SK-N-SH treated with all-trans-retinoic acid at 6 μM for 48 hours (cell line): ENCODE measurements around the gene CHRNA3.

ENCODE experiments used
- ATAC-seq: fragments of 200-7000 bp; cut with Tn5 transposase; 3 replicates; pipeline ENCODE4 v1.9.1; 2020; ENCODE audit warnings: mild to moderate bottlenecking, moderate library complexity
- ARNTL ChIP-seq: fragments of 450-650 bp; formaldehyde crosslinking; IDR thresholded peaks from 2 replicates; pipeline ENCODE4 v1.5.0; 2020; ENCODE audit warnings: low read depth, mild to moderate bottlenecking, moderate library complexity, borderline replicate concordance
- BACH2 ChIP-seq: fragments of 250-450 bp; sonication (Bioruptor Pico); IDR thresholded peaks from 2 replicates; pipeline ENCODE4 v1.9.0; 2021; ENCODE audit warnings: mild to moderate bottlenecking, borderline replicate concordance
- CREB5 ChIP-seq: fragments of 250-450 bp; sonication (Bioruptor Pico); IDR thresholded peaks from 2 replicates; pipeline ENCODE4 v1.5.1; 2020; ENCODE audit warnings: low read depth, mild to moderate bottlenecking, moderate library complexity
- CSDC2 ChIP-seq: fragments of 250-450 bp; sonication (Bioruptor Pico); IDR thresholded peaks from 2 replicates; pipeline ENCODE4 v1.5.0; 2020; ENCODE audit warnings: mild to moderate bottlenecking, moderate library complexity
- CSRNP3 ChIP-seq: fragments of 250-450 bp; sonication (Bioruptor Pico); IDR thresholded peaks from 2 replicates; pipeline ENCODE4 v1.5.1; 2021; ENCODE audit warnings: mild to moderate bottlenecking, moderate library complexity
- ESRRG ChIP-seq: fragments of 250-450 bp; sonication (Bioruptor Pico); IDR thresholded peaks from 2 replicates; pipeline ENCODE4 v1.6.1; 2021; ENCODE audit warnings: mild to moderate bottlenecking
- GLIS3 ChIP-seq: fragments of 250-450 bp; sonication (Bioruptor Pico); IDR thresholded peaks from 2 replicates; pipeline ENCODE4 v1.5.0; 2020; ENCODE audit warnings: mild to moderate bottlenecking, moderate library complexity
- ISL1 ChIP-seq: fragments of 250-450 bp; sonication (Bioruptor Pico); IDR thresholded peaks from 2 replicates; pipeline ENCODE4 v2.1.2; 2022; ENCODE audit warnings: mild to moderate bottlenecking, moderate library complexity
- OSR1 ChIP-seq: fragments of 250-450 bp; sonication (Bioruptor Pico); IDR thresholded peaks from 2 replicates; pipeline ENCODE4 v1.8.0; 2022; ENCODE audit warnings: moderate library complexity, mild to moderate bottlenecking, inconsistent platforms
- PATZ1 ChIP-seq: fragments of 250-450 bp; sonication (Bioruptor Pico); IDR thresholded peaks from 2 replicates; pipeline ENCODE4 v1.8.0; 2020; ENCODE audit warnings: mild to moderate bottlenecking, moderate library complexity, borderline replicate concordance
- POU6F1 ChIP-seq: fragments of 250-450 bp; sonication (Bioruptor Pico); IDR thresholded peaks from 2 replicates; pipeline ENCODE4 v1.8.0; 2021; ENCODE audit warnings: low read depth, mild to moderate bottlenecking, moderate library complexity, borderline replicate concordance
- PPARA ChIP-seq: fragments of 250-450 bp; sonication (Bioruptor Pico); IDR thresholded peaks from 2 replicates; pipeline ENCODE4 v1.5.0; 2020; ENCODE audit warnings: mild to moderate bottlenecking, borderline replicate concordance
- RARB ChIP-seq: fragments of 250-450 bp; sonication (Bioruptor Pico); IDR thresholded peaks from 2 replicates; pipeline ENCODE4 v1.8.0; 2021; ENCODE audit warnings: mild to moderate bottlenecking, moderate library complexity
- SNAI2 ChIP-seq: fragments of 250-450 bp; sonication (Bioruptor Pico); IDR thresholded peaks from 2 replicates; pipeline ENCODE4 v1.5.0; 2020; ENCODE audit warnings: mild to moderate bottlenecking, moderate library complexity
- TCF4 ChIP-seq: fragments of 250-450 bp; sonication (Bioruptor Pico); IDR thresholded peaks from 2 replicates; pipeline ENCODE4 v1.8.0; 2021; ENCODE audit warnings: mild to moderate bottlenecking, moderate library complexity, borderline replicate concordance
- TOX ChIP-seq: fragments of 250-450 bp; sonication (Bioruptor Pico); IDR thresholded peaks from 2 replicates; pipeline ENCODE4 v1.8.0; 2021; ENCODE audit warnings: mild to moderate bottlenecking, moderate library complexity, borderline replicate concordance
- TSHZ2 ChIP-seq: fragments of 250-450 bp; sonication (Bioruptor Pico); IDR thresholded peaks from 2 replicates; pipeline ENCODE4 v1.5.0; 2020; ENCODE audit warnings: mild to moderate bottlenecking, moderate library complexity
- ZC3H10 ChIP-seq: fragments of 250-450 bp; sonication (Bioruptor Pico); IDR thresholded peaks from 2 replicates; pipeline ENCODE4 v1.5.1; 2021; ENCODE audit warnings: mild to moderate bottlenecking, moderate library complexity
- ZFP3 ChIP-seq: fragments of 250-450 bp; sonication (Bioruptor Pico); IDR thresholded peaks from 2 replicates; pipeline ENCODE4 v1.5.0; 2020; ENCODE audit warnings: mild to moderate bottlenecking, moderate library complexity
- ZFP30 ChIP-seq: fragments of 450-650 bp; formaldehyde crosslinking; IDR thresholded peaks from 2 replicates; pipeline ENCODE4 v1.5.0; 2022; ENCODE audit warnings: mild to moderate bottlenecking, moderate library complexity
- ZNF565 ChIP-seq: fragments of 450-650 bp; formaldehyde crosslinking; conservative IDR thresholded peaks from 2 replicates; pipeline ENCODE4 v1.5.0; 2020; ENCODE audit warnings: low read depth, mild to moderate bottlenecking, moderate library complexity
- ZNF70 ChIP-seq: fragments of 450-650 bp; formaldehyde crosslinking; IDR thresholded peaks from 2 replicates; pipeline ENCODE4 v1.5.0; 2020; ENCODE audit warnings: mild to moderate bottlenecking, moderate library complexity
- ZNF8 ChIP-seq: fragments of 450-650 bp; formaldehyde crosslinking; IDR thresholded peaks from 2 replicates; pipeline ENCODE4 v1.5.0; 2020; ENCODE audit warnings: mild to moderate bottlenecking, moderate library complexity

The CHRNA3 gene

GRCh38 chr15:78619022-78619950, 1.5 kb downstream of the CHRNA3 start:
- TF ChIP-seq CREB5 (CRISPR knock-in tag) (no peak), ARNTL (CRISPR knock-in tag) (no peak), CSDC2 (CRISPR knock-in tag) (no peak), ZNF70 (CRISPR knock-in tag) (peak; percentile 40; the same call in 1 of the 2 replicates), RARB (CRISPR knock-in tag) (no peak), OSR1 (CRISPR knock-in tag) (no peak), ZNF8 (CRISPR knock-in tag) (no peak), POU6F1 (CRISPR knock-in tag) (no peak), ZC3H10 (CRISPR knock-in tag) (no peak), PPARA (CRISPR knock-in tag) (no peak), ZFP3 (CRISPR knock-in tag) (no peak), ZFP30 (CRISPR knock-in tag) (no peak), PATZ1 (CRISPR knock-in tag) (peak; percentile 11; the same call in 1 of the 2 replicates), ESRRG (no peak), TSHZ2 (CRISPR knock-in tag) (no peak), BACH2 (CRISPR knock-in tag) (no peak), ZNF565 (no peak), TCF4 (CRISPR knock-in tag) (no peak), GLIS3 (CRISPR knock-in tag) (0 out of 2 replicates have a peak, but pooled peaks have one; percentile 3), TOX (no peak), ISL1 (CRISPR knock-in tag) (no peak), SNAI2 (CRISPR knock-in tag) (no peak), CSRNP3 (CRISPR knock-in tag) (0 out of 2 replicates have a peak, but pooled peaks have one; percentile 41)
- ATAC-seq, result peak; percentile 41

- peak; percentile 85 for ATAC-seq
- TF ChIP-seq POU6F1 (CRISPR knock-in tag) (0 out of 2 replicates have a peak, but pooled peaks have one; percentile 21), CREB5 (CRISPR knock-in tag) (peak; percentile 86; the same call in 1 of the 2 replicates), BACH2 (CRISPR knock-in tag) (no peak), ESRRG (no peak), PPARA (CRISPR knock-in tag) (no peak), CSRNP3 (CRISPR knock-in tag) (no peak), ISL1 (CRISPR knock-in tag) (peak; percentile 87), TCF4 (CRISPR knock-in tag) (peak; percentile 98)
These were observed 2.3 kb downstream of the CHRNA3 start for GRCh38 chr15:78618490-78618934.
